Activated CD4-positive, alpha-beta T cell treated with anti-CD3 and anti-CD28 coated beads, Interleukin-2, amount 10 ng/mL, durations not matched to agents 24 days and 14 days (primary cell): ENCODE data around the gene TSSK6. TPM values are rescaled to one million over a fixed set of nuclear protein-coding genes. Genes with fewer than 3 reads are reported as not detected.
A peak's percentile ranks its signal among the peaks of the same experiment; 100 is the strongest.

Source experiments
- DNase-seq: peaks from one replicate; pipeline ENCODE4 v3.0.0; 2022
- H3K27ac Mint-ChIP-seq: one replicate; pipeline ENCODE4 v1.8.0; 2022; ENCODE audit warnings: mild to moderate bottlenecking, mixed read lengths
- H3K27me3 Mint-ChIP-seq: one replicate; pipeline ENCODE4 v1.8.0; 2022; ENCODE audit warnings: mixed read lengths
- H3K36me3 Mint-ChIP-seq: one replicate; pipeline ENCODE4 v1.8.0; 2022; ENCODE audit warnings: low read depth, mild to moderate bottlenecking, mixed read lengths
- H3K4me1 Mint-ChIP-seq: one replicate; pipeline ENCODE4 v1.8.0; 2021; ENCODE audit warnings: mixed read lengths
- H3K4me3 Mint-ChIP-seq: one replicate; pipeline ENCODE4 v1.8.0; 2022; ENCODE audit warnings: mild to moderate bottlenecking, moderate library complexity, mixed read lengths
- H3K9me3 Mint-ChIP-seq: one replicate; pipeline ENCODE4 v1.8.0; 2021; ENCODE audit warnings: mixed read lengths
- intact Hi-C: fragments of 100-400 bp; cut with micrococcal nuclease; formaldehyde crosslinking; loops from one replicate; pipeline ENCODE4 v1.15.1; 2023
- total RNA-seq: library from RNA; stranded (reverse); gene quantifications from 2 replicates; pipeline ENCODE4 v1.2.3, GENCODE V29; 2022

Gene TSSK6
- total RNA-seq, 1 donor from 2014 or later: 3.3 TPM

DNA sequence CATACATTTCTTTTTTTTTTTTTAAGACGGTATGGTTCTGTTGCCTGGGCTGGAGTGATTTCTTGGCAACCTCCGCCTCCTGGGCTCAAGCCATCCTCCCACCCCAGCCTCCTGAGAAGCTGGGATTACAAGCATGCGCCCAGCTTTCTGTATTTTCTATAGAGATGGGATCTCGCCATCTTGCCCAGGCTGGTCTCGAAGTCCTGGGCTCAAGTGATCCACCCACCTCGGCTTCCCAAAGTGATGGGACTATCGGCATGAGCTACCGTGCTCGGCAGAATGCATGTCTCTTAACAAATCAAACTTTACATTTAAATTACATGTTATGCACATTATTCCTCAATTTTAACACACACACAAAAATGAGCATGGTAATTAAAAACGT lies 1.9 kb upstream of the TSSK6 start:
- no peak for DNase-seq
- Mint-ChIP-seq H3K36me3 (peaks cover 32% of the 10 kb centered on the region), H3K4me1 (peaks cover 9% of the 10 kb centered on the region), H3K4me3 (peak overlapping the region; percentile 96), H3K9me3 (no peaks in the 10 kb centered on the region), H3K27ac (peak overlapping the region; percentile 95), H3K27me3 (no peaks in the 10 kb centered on the region)
- intact Hi-C loops: no loop called here

DNA sequence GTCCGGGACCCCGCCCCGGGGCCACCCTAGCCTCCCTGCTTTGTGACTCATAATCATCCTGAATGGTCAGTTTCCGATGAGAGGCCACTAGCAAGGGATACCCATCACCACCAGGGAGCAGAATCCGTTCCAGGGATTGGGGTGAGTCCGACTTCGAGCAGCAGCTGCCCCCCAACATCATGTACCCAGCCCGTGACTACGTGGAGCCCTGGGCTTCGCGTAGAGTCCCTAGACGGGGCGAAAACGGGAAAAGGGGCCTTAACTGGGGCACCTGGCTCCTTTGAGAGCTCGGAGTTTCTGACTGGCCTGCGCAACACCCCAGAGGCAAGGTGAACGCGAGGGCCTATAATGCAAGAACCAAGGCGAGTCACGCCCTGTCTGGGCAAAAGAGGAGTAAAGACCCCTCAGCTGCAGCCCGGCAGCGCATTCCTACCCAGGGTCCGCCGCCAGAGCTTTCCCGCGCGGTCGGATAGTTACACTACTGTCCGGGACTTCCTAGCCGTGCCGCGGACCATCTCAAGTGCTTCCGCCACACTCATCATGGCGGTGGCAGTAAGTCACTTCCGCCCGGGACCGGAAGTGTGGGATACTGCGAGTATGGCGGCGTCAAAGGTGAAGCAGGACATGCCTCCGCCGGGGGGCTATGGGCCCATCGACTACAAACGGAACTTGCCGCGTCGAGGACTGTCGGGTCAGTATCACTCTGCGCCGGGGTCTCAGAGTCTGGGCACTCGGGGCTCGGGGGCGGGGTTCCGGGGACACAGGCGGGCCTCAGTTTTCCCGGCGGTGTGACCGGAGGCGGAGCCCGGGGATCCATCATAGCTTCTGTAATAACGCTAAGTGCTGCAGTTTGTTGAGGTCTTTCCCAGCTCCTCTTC lies 533 bp upstream of the TSSK6 start, which contains the start of gene NDUFA13:
TSS of gene NDUFA13 (plus strand) at position 584 of the 878 bp plus-strand sequence. CDS start at position 598, 14 bp downstream.
- Mint-ChIP-seq H3K9me3 (no peaks in the 10 kb centered on the region), H3K4me3 (peak within 1 kb of the TSS; percentile 96), H3K36me3 (peaks cover 30% of the 10 kb centered on the region), H3K27me3 (no peaks in the 10 kb centered on the region), H3K4me1 (peaks cover 9% of the 10 kb centered on the region), H3K27ac (peak within 1 kb of the TSS; percentile 95)
- peak; percentile 99 for DNase-seq
- intact Hi-C loops: loop anchor here (1.0 kb wide), 1 partner anchor 196 kb away; the partner anchor contains the start of genes MAU2 and SUGP1

DNA sequence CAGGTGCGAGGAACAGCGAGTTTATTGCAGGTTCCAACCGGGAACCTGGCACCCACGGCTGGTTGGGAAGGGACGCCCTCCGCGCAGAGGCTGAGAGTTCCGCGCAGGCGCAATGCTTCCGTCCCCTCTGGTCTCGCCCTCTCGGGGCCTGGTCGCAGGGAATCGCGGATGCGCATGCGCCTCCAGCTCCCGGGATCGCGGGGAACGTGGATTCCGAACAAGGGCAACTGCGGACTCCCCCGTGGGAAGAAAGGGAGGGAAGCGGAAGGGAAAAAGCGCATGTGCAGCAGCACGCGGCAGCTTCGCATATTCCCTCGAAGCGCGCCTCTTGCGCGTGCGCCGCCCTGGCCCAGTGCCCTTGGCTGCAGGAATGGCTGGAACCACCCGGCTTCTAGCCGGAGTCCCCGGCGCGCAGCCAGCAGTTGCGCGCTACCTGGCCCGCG lies 1.1 kb downstream of the TSSK6 start:
- H3K4me3 Mint-ChIP-seq: peak overlapping the region; percentile 49

DNA sequence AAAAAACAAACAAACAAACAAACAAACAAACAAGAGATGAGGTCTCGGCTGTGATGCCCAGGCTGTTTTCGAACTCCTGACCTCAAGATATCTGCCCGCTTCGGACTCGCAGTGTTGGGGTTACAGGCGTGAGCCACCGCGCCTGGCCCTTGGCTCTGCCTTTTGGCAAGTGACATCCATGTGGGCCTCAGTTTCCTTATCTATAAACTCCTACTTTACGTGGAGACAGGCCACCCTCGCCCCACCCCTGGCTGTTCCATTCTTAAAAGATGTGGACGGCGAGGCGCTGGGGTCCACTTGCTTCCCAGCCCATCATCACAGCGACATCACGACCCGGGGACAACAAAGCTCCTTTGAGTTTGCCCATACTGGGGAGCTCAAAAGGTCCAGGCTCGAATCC lies 1.7 kb downstream of the TSSK6 start:
- peaks cover 12% of the 10 kb centered on the region for H3K36me3 Mint-ChIP-seq
- no peaks in the 10 kb centered on the region for H3K9me3 Mint-ChIP-seq
- no peak overlapping the region for H3K4me3 Mint-ChIP-seq
- intact Hi-C loops: no loop called here
- no peaks in the 10 kb centered on the region for H3K4me1 Mint-ChIP-seq
- no peaks in the 10 kb centered on the region for H3K27me3 Mint-ChIP-seq
- H3K27ac Mint-ChIP-seq: no peak overlapping the region
- DNase-seq: no peak

More for the DNA sequence above, 1.1 kb downstream of the TSSK6 start:
- no peak overlapping the region for H3K27ac Mint-ChIP-seq
- intact Hi-C loops: no loop called here
- H3K4me1 Mint-ChIP-seq: peaks cover 2% of the 10 kb centered on the region
- H3K9me3 Mint-ChIP-seq: no peaks in the 10 kb centered on the region
- H3K36me3 Mint-ChIP-seq: peaks cover 15% of the 10 kb centered on the region
- no peaks in the 10 kb centered on the region for H3K27me3 Mint-ChIP-seq
- DNase-seq: no peak

DNA sequence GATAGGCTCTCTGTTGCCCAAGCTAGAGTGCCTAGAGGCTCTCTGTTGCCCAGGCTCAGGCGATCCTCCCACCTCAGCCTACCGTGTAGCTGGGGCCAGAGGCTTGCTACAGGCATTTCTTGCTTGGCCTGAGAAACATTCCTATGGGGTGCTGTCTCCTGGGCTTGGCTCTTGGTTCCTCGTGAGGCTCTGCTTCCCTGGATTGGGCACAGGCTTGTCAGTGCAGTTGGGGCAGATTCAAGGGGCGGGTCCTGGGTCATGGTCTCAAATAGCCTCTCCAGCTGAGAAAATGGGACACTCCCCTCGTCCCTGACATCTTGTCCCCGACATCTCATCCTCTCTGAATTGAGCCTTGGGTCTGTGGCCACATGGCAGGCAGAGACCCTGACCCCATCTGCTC lies 4.9 kb downstream of the TSSK6 start:
- no peak overlapping the region for H3K27ac Mint-ChIP-seq
- H3K36me3 Mint-ChIP-seq: peaks cover 24% of the 10 kb centered on the region
- H3K4me3 Mint-ChIP-seq: no peak overlapping the region
- H3K4me1 Mint-ChIP-seq: peaks cover 1% of the 10 kb centered on the region
- DNase-seq: no peak
- H3K27me3 Mint-ChIP-seq: no peaks in the 10 kb centered on the region
- intact Hi-C loops: no loop called here
- no peaks in the 10 kb centered on the region for H3K9me3 Mint-ChIP-seq

DNA sequence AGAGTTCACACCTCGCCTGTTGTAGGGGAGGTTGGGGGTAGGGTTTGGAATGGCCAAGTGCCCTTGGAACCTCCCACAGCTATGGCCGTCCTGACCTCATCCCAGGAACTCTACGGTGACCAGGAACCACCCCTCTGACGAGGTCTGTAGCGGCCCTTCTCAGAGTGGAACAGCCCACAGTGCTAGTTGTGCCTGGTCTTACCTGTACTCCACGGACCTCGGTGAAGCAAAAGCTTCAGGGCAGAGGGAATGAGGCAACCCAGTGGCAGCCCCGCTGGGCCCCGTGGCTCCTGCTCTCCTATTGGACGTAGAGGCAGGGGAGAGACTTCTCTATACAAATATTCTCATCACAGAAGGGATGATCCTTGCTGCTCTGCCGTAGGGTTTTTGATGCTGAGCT lies 7.1 kb downstream of the TSSK6 start:
- no peaks in the 10 kb centered on the region for H3K9me3 Mint-ChIP-seq
- H3K27ac Mint-ChIP-seq: no peak overlapping the region
- no peak overlapping the region for H3K4me3 Mint-ChIP-seq
- intact Hi-C loops: no loop called here
- no peaks in the 10 kb centered on the region for H3K27me3 Mint-ChIP-seq
- no peak for DNase-seq
- peaks cover 1% of the 10 kb centered on the region for H3K4me1 Mint-ChIP-seq
- H3K36me3 Mint-ChIP-seq: peaks cover 30% of the 10 kb centered on the region

DNA sequence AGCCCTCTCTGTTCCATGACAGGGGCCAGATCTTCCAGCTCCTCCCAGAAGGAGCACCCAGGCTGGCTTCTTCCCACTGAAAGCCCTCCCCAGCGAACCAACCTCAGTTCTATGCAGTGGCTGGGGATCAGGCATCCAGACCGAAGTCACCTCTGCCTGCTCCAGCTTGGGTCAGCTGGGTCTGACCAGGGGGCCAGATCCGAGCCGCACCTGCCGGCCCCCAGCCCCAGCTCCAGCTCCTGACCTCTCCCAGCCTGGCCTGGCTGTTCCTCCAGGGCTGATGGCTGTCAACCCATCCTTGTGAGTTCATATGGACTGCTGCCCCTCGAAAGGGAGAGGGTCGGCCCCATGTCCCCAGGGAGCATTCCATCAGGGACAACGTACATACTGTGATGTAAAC lies 8.0 kb downstream of the TSSK6 start:
- peaks cover 1% of the 10 kb centered on the region for H3K4me1 Mint-ChIP-seq

DNA sequence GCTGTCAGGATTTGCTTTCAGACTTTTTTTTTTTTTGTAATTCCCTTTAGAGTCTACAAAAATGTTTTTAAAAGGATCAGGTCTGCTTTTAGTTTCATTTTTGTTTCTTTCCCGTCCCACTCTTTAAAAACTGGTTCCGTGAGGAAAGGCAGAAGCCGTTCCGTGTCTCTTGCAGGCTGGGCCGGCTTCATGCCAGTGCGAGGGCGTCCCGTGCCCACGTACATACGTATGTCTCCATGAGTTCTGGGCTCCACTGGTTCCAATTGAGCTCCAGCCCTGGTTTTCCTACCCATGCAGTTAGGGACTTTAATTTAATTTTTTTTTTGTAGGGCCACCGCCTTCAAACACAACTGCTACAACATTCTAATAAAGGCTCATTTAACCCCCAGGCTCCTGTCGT lies 8.8 kb downstream of the TSSK6 start:
- peaks cover 1% of the 10 kb centered on the region for H3K4me1 Mint-ChIP-seq
- no peaks in the 10 kb centered on the region for H3K9me3 Mint-ChIP-seq
- no peak overlapping the region for H3K27ac Mint-ChIP-seq
- intact Hi-C loops: no loop called here
- no peaks in the 10 kb centered on the region for H3K27me3 Mint-ChIP-seq
- no peak overlapping the region for H3K4me3 Mint-ChIP-seq
- no peak for DNase-seq
- peaks cover 42% of the 10 kb centered on the region for H3K36me3 Mint-ChIP-seq

More for the DNA sequence above, 8.0 kb downstream of the TSSK6 start:
- H3K27me3 Mint-ChIP-seq: no peaks in the 10 kb centered on the region
- DNase-seq: no peak
- no peak overlapping the region for H3K4me3 Mint-ChIP-seq
- H3K27ac Mint-ChIP-seq: no peak overlapping the region
- intact Hi-C loops: no loop called here
- peaks cover 38% of the 10 kb centered on the region for H3K36me3 Mint-ChIP-seq
- H3K9me3 Mint-ChIP-seq: no peaks in the 10 kb centered on the region

DNA sequence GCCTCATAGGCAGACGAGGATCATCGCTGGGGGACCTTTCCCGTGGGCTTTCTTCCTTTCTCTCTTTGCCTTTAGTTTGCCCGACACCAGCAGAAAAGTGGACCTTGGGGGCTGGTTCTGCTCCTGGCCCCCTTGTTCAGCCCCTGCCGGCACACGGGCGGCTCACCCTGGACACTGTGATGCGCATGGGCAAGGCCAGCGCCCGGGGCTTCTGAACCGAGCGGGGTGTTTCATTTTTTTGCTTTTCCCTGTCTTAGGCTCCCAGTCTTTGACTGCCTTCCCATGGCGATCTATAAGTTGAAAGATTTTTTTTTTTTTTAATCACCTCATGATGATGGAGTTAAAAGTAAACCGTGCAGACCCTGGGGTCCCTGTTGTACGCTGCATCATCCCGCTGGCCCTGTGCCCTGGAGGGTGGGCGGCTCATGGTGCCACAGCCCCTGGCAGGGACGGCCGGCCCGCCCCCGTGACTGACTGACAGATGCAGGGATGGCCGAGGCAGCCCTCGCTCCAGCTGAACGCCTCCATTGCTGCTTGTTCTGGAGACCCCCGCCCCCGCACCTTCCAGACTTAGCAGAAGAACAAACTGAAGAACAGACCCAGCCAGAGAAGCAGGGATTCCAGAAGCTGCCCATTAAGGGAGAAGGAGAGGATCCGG lies 9.6 kb downstream of the TSSK6 start:
- Mint-ChIP-seq H3K36me3 (peaks cover 48% of the 10 kb centered on the region), H3K9me3 (no peaks in the 10 kb centered on the region), H3K27ac (no peak overlapping the region), H3K4me3 (no peak overlapping the region), H3K27me3 (no peaks in the 10 kb centered on the region), H3K4me1 (peaks cover 1% of the 10 kb centered on the region)
- no peak for DNase-seq
- intact Hi-C loops: no loop called here

DNA sequence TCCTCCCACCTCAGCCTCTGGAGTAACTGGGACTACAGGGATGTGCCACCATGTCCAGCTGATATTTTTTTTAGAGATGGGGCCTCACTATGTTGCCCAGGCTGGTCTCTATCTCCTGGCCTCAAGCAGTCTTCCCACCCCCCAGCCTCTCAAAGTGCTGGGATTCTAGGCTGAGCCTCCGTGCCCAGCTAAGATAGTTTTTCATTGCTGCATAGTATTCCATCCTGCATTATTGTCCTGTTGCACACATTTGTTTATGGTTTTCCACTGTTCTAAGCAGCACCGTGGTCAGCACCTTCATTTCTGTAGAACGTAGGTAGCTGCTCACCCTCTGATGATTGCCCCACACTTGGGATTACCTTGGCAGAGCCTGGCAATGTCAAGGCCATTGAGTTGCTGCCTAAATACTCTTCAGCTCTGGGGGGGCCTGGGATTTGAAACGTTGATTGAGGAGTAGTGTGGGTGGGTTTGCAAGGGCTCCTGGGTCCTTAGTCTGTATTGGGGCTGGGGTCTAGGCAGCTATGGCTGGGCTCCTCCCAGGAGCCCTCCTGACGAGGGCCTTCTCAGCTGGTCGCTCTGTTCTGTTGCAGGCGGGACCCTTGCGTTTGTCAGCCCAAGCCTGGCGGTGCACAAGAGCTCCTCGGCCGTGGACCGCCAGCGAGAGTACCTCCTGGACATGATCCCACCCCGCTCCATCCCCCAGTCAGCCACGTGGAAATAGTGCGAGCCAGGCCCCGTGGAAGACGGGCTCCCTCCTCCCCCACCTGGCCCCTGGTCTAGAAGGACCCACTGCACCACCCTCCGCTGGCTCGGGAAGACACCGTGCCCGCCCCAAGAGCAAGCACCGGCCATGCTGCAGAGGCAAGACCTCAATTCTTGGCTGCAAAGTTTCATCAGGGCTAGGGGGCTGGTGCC lies 10.3 kb downstream of the TSSK6 start:
- Mint-ChIP-seq H3K9me3 (no peaks in the 10 kb centered on the region), H3K27me3 (no peaks in the 10 kb centered on the region), H3K4me3 (no peak overlapping the region), H3K27ac (no peak overlapping the region), H3K36me3 (peaks cover 50% of the 10 kb centered on the region), H3K4me1 (peaks cover 1% of the 10 kb centered on the region)
- DNase-seq: no peak
- intact Hi-C loops: no loop called here

DNA sequence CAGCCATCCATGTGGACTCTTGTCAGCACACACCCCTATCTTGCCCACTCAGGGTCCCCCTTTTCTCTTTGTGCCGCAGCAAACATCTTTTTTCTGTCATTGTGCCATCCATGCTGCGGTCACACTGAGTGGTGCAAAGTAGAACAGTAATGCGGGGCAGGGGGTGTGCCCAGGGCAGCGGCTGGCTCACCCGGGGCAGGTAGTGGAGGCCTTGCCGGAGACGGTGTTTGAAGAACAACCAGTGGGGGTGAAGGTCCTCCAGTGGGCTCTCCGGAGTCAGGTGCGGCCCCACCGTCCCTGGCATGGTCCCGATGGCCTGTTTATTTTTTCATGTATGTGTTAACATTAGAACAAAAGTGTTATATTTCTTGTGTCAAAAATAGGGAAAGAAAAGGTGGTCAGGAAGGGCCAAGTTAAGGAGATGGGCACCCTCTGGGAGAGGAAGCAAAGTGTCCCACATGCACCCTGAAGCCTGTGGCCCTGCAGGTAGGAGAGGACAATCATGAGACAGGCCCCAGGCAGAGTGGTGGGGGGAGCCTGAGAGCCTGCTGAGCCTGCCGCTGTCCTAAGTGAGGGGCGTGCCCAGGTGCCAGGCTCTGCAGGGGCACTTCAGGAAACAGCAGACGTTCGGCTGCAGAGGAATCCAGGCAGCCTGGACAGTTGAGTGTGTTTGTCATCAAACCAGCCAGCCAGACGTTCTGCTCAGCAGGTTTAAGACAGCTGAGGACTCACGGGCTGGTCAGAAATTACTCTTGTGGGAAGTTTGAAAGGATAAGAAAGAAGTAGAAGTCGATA lies 12.3 kb downstream of the TSSK6 start:
- H3K27me3 Mint-ChIP-seq: no peaks in the 10 kb centered on the region
- no peak overlapping the region for H3K4me3 Mint-ChIP-seq
- peaks cover 1% of the 10 kb centered on the region for H3K4me1 Mint-ChIP-seq
- no peaks in the 10 kb centered on the region for H3K9me3 Mint-ChIP-seq
- no peak for DNase-seq
- peaks cover 56% of the 10 kb centered on the region for H3K36me3 Mint-ChIP-seq
- no peak overlapping the region for H3K27ac Mint-ChIP-seq
- intact Hi-C loops: no loop called here

DNA sequence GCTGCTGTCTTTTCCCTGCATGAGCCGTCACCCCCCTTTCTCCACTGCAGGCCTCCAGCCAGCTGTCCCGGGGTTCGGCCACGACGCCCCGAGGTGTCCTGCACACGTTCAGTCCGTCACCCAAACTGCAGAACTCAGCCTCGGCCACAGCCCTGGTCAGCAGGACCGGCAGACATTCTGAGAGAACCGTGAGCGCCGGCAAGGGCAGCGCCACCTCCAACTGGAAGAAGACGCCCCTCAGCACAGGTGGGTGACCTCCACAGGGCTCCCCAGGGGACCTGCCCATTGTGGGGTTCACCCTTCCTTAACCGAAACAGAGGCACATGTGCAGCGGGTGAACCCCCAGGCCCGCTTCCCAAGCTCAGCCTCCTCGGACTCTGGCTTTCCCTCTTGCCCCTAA lies 13.1 kb downstream of the TSSK6 start:
- H3K4me1 Mint-ChIP-seq: peaks cover 2% of the 10 kb centered on the region
- DNase-seq: no peak

DNA sequence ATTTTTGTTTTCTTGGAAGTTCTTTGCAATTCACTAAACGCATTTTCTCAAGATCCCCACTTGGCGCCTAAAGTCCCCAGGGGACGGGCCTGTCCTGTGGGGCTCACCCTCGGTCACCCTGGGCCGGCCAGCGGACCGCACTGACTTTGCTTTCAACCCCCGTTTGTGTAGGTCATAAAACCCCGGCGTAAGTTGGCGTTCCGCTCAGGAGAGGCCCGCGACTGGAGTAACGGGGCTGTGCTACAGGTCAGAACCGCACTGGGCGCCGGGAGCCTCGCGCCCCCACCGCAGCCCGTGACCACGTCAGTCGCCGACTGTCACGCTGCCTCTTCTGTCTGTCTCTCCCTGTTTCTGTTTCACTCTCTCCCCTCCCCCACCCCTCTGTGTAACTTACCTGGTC lies 13.6 kb downstream of the TSSK6 start:
- intact Hi-C loops: no loop called here
- H3K27me3 Mint-ChIP-seq: no peaks in the 10 kb centered on the region
- no peak for DNase-seq
- H3K4me1 Mint-ChIP-seq: peaks cover 3% of the 10 kb centered on the region
- no peak overlapping the region for H3K27ac Mint-ChIP-seq
- H3K9me3 Mint-ChIP-seq: no peaks in the 10 kb centered on the region
- no peak overlapping the region for H3K4me3 Mint-ChIP-seq
- peaks cover 50% of the 10 kb centered on the region for H3K36me3 Mint-ChIP-seq

More for the DNA sequence above, 13.1 kb downstream of the TSSK6 start:
- no peaks in the 10 kb centered on the region for H3K9me3 Mint-ChIP-seq
- H3K27me3 Mint-ChIP-seq: no peaks in the 10 kb centered on the region
- intact Hi-C loops: no loop called here
- no peak overlapping the region for H3K27ac Mint-ChIP-seq
- peaks cover 51% of the 10 kb centered on the region for H3K36me3 Mint-ChIP-seq
- no peak overlapping the region for H3K4me3 Mint-ChIP-seq
